Measurements from ENCODE around the gene PTGFRN. TPM values are rescaled to one million over a fixed set of nuclear protein-coding genes. Genes with fewer than 3 reads are reported as not detected.
"Not testable (repeated sequence)": the region's sequence is repeated elsewhere in the genome, so short reads cannot be mapped to it uniquely, and the experiment has no call there.

PTGFRN gene
- polyA plus RNA-seq, 4 donors: 31.1 to 68.1 (median 52.9) TPM

DNA sequence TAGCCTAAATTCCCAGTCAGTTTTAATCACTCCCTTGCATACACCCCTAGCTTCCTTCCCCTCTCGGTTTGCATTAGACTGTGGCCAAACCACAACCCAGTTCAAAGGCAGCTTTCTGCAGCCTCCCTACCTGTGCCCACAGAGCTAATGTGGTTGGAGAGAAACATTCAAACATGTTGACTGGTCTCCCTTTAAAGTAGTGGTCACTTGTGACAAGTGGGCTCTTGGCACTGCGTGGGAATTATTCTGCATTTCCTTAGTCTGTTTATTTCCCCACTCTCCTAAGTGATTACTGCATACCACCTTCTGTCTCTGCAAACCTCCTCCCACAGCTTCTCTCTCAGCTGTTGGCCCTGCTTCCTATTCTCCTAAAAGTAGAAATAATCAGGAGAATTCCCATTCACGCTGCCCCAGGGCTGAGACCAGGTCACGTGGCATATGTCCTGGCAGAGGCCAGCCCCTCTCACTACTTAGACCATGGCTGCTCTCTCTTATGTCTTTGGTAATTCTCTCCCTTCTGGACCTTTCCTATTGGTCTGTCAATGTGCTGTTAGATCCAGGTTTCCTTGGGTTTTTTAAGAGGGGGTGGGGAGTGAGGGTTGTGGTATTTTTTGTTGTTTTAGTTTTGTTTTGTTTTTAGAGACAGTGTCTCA is 53.4 kb downstream of the PTGFRN start:
- no peak for DNase-seq (ENCODE audit: low read depth in 4 of 4, low spot score in 2 of 4)

DNA sequence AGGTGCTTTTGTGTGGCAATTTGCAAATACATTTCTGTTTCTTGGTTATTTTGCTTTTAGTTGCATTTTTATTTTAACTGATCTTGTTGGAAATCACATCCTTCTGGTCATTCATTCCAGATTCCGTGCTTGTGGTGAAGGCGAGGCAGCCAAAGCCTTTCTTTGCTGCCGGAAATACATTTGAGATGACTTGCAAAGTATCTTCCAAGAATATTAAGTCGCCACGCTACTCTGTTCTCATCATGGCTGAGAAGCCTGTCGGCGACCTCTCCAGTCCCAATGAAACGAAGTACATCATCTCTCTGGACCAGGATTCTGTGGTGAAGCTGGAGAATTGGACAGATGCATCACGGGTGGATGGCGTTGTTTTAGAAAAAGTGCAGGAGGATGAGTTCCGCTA is 57.1 kb downstream of the PTGFRN start:
- DNase-seq (ENCODE audit: low read depth in 4 of 4, low spot score in 2 of 4): no peak

DNA sequence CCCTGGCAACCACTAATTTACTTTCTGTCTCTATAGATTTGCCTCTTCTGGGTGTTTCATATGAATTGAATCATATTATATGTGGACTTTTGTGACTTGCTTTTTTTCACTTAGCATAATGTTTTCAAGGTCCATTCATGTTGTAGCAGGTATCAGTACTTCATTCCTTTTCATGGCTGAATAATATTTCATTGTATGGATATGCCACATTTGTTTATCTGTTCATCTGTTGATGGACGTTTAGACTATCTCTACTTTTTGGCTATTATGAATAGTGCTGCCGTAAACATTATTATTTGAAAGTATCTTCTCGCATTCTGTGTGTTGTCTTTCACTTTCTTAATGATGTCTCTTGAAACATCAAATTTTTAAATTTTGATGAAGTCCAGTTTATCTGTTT is 59.0 kb downstream of the PTGFRN start:
- no peak for DNase-seq (ENCODE audit: low read depth in 4 of 4, low spot score in 2 of 4)

DNA sequence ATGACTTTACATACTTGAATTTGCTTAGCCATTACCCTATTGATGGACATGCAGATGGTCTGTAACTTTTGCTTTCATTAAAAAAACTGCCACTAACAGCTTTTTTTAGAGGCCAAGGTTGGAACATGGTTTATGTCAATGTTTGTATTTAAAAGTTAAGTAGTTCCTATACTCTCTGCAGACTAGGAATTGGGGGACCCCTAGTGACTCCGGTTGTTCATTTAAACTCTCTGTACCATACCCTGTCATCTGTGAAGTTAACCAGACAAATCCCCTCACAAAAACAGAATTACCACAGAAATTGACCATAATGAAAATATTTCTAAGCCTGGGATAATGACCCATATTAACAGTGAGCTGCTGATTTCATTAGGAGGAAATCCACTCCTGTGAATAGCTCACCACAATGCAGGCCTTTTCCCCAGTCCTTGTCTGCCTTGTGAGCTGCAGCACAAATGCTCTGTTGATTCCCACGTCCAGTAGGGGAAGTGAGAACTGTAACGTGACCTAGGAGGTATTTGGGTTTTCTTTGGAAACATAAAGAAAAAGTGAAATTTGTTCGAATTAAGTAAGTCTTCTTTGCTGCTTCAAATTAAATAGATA is 61.6 kb downstream of the PTGFRN start:
- no peak for DNase-seq (ENCODE audit: low read depth in 4 of 4, low spot score in 2 of 4)

DNA sequence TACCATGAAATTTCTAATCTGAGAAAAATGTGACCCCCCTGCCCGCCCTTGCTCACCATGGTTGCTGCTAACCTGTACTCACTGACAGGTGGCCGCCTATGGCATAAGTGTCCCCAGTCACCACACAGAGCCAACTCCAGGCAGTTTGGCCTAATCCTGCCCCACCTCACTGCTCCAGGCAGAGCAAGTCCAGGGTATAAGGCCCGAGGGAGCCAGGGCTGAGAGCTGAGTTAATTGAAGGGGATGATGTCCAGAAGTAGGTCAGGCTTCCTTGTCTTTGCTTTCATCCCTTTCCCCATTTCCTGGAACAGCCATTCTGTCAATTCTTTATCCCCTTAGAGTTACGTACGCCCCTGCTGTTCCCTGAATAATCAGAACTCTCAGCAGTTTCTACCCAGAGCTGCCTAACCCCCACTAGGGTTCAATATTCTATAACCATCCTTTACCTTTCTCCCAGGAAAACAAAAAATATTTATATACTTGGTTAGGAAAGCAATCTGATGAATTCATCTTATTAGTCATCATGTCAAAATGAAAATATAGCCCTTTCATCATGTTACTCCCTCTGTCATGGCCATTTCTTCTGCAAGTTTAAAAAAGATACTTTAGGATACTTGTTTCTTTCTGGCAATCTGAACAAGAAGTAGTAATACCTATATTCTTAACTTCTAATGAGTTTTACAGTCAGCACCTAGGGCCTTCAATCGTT is 62.4 kb downstream of the PTGFRN start:
- no peak for DNase-seq (ENCODE audit: low read depth in 4 of 4, low spot score in 2 of 4)

DNA sequence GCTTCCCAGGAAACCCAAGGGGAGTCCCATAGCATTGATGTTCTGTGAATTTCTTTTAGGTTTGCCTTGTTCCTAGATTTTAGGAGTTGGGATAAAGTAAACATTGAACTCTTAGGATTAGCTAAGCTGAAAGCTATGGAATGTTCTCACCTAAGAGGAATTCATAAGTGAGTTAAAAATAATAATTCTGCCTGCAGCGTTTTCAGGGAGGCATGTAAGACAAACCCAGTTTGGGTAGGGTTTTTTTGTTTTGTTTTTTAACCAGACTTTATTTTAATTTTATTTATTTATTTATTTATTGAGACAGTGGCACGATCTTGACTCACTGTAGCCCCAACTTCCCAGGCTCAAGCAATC is 62.9 kb downstream of the PTGFRN start:
- DNase-seq (ENCODE audit: low read depth in 4 of 4, low spot score in 2 of 4): no peak

DNA sequence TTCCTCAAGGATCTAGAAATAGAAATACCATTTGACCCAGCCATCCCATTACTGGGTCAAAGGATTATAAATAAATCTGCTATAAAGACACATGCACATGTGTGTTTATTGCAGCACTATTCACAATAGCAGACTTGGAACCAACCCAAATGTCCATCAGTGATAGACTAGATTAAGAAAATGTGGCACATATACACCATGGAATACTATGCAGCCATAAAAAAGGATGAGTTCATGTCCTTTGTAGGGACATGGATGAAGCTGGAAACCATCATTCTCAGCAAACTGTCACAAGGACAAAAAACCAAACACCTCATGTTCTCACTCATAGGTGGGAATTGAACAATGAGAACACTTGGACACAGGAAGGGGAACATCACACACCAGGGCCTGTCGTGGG is 70.6 kb downstream of the PTGFRN start:
- DNase-seq (ENCODE audit: low read depth in 4 of 4, low spot score in 2 of 4): not testable (repeated sequence)

DNA sequence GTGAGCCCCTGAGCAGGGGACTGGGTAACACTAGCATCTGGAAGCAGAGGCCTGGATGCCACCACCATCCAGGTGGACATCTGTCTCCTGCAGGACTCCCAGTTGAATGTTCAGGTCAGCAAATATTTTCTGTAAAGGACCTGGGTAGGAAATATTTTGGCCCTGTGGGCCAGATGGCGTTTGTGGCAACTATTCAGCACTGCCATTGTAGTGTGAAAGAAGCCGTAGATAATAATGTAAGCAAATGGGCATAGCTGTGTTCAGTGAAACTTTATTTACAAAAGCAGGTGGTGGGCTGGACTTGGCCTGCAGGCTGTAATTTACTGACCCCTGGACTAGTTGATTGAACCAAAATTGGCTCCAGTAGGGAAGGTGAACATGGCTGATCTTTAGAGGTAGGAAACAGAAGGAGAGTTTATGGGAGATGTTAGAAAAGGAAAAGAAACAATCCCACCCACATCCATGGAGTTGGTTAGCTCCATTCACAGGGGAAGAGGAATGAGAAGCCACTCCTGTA is 71.9 kb downstream of the PTGFRN start:
- DNase-seq (ENCODE audit: low read depth in 4 of 4, low spot score in 2 of 4): no peak

DNA sequence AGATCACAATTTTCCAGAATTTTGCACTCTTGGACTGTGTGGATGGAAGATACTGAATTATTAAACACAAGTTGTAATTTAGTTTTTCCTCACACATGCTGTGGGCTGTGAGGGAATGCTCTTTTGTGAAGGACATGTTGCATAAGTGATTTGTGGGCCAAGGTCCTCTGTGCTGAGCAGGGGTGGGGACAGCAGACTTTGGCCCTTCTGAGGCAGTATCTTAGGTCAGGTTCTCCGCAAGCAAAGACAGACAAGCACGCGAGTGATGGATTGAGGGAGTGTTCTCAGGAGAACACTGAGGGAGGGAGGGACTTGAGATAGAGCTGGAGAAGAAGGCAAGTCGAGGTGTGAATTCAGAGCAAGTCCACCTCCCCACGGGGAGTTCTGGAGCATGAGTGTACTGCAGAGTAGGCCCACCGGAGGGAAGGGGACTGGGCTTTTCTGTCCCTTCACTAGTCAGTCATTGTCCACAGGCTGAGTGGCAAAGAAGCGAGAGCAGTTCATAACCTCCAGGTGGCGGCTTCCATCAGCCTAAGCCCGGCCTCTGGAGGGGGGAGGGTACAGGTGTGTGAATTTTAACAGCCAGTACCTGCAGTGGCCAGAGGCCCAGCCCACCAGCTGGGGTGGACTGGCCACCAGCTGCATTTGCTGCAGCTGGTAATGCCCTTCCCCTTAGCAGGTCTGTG is 72.7 kb downstream of the PTGFRN start:
- no peak for DNase-seq (ENCODE audit: low read depth in 4 of 4, low spot score in 2 of 4)

DNA sequence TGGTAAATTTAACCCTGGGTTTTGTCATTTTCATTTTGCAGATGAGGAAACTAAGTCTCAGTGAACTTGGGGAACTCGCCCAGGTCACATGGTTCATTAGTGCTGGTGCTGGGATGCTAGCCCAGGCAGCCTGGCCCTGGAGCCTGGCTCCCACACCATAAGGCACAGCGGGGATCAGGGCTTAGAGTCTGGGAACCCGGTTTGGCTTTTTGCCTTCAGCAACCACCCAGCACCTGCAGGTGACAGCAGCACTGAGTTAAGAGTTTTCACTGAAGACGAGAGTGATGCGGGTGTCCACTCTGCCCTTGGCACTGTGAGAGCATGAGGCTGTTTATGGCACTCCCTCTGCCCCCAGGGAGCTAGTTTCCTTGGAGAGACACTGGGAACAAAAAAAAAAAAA is 73.4 kb downstream of the PTGFRN start:
- no peak for DNase-seq (ENCODE audit: low read depth in 4 of 4, low spot score in 2 of 4)

DNA sequence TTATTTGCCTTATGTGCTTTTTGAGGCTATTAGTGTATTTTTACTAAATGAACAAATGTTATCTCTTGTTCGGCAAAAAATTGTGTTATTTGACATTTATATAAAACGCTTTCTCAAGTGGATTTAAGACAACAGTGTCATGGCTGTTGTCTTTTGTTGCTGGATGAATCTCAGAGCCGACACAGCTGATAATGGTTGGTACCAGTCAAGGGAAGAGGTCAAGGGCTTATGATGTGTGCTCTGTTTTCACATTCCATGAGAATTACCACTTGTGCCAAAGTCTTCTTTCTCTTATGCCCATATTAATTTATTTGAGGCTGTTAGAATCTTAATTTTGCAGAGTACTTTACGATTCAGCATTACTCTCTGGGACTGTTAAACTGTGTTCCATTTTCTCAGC is 74.0 kb downstream of the PTGFRN start:
- DNase-seq (ENCODE audit: low read depth in 4 of 4, low spot score in 2 of 4): no peak

DNA sequence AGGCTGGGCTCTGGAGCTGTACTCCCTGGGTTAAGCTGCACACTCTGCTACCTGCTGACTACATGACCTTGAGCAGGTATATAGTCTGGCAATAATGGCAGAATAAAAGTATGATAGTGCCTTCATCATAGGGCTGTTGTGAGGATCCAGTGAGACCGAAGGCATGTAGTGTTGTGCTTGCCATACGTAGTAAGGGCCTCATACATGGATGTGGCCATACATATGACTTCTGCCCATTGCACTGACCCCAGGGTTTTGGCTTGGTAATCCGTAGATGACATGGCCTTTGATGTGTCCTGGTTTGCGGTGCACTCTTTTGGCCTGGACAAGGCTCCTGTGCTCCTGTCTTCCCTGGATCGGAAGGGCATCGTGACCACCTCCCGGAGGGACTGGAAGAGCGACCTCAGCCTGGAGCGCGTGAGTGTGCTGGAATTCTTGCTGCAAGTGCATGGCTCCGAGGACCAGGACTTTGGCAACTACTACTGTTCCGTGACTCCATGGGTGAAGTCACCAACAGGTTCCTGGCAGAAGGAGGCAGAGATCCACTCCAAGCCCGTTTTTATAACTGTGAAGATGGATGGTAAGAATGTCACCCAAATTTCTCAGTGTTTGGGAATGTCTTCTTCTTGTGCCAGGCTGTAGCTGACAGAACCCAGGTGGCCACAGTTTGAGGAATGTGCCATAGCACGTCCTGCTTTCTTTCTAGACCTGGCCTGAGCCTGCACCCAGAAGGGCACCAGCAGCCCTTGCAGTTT is 74.9 kb downstream of the PTGFRN start:
- DNase-seq (ENCODE audit: low read depth in 4 of 4, low spot score in 2 of 4): no peak

DNA sequence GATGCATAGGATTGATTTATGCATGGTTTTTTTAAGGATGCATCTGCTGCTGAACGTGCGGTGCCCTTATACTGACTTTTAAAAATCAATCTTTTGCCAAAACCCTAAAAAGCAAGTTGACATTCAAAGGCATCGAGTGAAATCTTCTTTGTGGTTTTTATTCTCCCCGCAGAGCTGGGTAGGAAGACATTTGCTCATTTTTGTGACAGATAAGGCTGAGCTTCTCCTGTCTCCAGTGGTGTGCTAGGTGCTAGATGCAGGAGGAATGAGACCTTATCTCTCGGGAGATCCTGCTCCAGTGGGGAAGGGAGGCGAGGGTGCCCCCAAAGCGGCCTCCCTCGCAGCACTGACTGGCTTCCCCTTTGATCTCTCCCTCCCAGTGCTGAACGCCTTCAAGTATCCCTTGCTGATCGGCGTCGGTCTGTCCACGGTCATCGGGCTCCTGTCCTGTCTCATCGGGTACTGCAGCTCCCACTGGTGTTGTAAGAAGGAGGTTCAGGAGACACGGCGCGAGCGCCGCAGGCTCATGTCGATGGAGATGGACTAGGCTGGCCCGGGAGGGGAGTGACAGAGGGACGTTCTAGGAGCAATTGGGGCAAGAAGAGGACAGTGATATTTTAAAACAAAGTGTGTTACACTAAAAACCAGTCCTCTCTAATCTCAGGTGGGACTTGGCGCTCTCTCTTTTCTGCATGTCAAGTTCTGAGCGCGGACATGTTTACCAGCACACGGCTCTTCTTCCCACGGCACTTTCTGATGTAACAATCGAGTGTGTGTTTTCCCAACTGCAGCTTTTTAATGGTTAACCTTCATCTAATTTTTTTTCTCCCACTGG is 76.9 kb downstream of the PTGFRN start:
- no peak for DNase-seq (ENCODE audit: low read depth in 4 of 4, low spot score in 2 of 4)

DNA sequence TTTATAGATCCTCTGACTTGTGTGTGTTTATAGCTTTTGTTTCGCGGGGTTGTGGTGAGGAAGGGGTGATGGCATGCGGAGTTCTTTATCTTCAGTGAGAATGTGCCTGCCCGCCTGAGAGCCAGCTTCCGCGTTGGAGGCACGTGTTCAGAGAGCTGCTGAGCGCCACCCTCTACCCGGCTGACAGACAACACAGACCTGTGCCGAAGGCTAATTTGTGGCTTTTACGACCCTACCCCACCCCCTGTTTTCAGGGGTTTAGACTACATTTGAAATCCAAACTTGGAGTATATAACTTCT is 77.5 kb downstream of the PTGFRN start:
- DNase-seq (ENCODE audit: low read depth in 4 of 4, low spot score in 2 of 4): no peak

DNA sequence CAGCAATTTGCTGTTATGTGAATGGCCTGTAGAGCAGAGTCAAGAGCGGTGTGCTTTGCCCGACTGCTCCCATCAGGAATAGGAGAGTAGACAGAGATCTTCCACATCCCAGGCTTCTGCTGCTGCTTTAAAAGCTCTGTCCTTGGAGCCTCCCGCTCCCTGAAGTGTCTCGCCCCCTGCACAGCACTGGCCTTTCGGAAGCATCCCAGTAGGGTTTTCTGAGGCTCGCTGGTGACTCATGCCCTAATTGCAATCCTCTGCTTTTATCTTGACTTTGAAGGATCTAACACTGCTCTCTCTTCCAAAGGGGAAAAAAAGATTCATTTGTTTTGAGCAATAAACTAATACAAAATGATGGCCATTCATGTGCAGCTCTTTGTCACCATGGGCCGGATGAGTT is 78.5 kb downstream of the PTGFRN start:
- DNase-seq (ENCODE audit: low read depth in 4 of 4, low spot score in 2 of 4): no peak

DNA sequence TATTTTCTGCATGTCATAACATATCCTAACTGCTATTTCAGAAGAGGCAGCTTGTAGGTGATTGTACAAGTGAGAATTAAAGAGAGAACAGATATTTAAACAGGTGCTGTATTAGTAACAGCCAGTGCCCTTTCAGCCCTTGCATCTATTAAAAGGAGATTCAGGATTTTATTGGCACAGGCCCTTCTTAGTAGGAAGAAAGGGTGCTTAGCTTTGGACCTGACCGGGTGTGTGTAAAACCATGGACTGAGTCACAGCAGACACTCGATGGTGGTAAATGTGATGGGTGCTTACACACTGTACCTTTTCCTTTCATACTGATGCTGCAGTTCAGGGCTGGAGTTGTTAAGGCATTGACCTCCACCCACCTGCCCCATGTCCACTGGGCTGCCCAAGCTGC is 79.2 kb downstream of the PTGFRN start:
- DNase-seq (ENCODE audit: low read depth in 4 of 4, low spot score in 2 of 4): no peak

DNA sequence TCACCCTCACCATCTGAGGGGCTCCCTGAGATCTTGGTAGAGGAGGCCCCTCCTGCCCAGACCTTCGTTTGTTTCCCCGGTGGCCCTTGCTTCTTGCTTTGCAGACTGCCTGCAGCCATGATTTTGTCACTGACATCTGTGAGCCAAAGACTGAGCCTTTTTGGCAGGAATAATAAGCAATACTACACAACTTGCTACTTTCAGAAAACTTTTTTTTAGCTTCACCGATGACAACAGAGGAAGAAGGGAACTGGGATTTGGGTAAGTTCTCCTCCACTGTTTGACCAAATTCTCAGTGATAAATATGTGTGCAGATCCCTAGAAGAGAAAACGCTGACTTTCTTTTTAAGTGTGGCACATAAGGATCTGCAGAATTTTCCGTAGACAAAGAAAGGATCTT is 80.1 kb downstream of the PTGFRN start:
- no peak for DNase-seq (ENCODE audit: low read depth in 4 of 4, low spot score in 2 of 4)

DNA sequence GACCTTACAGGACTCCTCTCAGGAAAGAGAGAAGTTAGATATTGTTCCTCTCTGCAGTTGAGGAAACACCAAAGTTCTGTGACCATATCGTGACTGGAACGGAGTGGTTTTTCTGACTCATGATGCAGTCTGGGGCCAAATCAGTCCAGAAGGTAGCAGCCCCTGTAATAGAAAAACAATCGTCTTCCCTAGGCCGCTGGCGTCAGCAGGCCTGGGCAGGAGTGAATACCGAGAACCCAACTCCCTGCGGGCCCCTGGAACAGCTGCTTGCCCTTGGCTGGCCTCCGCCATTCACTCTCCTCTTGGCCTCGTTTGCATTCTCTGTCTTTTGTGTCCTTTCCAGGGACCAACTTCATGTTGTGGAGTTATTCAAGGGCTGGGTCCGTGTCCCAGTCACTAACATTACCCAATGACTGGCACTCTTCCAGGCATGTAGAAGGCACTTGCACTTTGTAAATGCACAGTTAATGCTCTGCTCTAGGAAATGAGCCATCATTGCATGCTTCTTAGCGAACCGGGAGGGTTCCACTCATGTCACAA is 81.0 kb downstream of the PTGFRN start:
- no peak for DNase-seq (ENCODE audit: low read depth in 4 of 4, low spot score in 2 of 4)

DNA sequence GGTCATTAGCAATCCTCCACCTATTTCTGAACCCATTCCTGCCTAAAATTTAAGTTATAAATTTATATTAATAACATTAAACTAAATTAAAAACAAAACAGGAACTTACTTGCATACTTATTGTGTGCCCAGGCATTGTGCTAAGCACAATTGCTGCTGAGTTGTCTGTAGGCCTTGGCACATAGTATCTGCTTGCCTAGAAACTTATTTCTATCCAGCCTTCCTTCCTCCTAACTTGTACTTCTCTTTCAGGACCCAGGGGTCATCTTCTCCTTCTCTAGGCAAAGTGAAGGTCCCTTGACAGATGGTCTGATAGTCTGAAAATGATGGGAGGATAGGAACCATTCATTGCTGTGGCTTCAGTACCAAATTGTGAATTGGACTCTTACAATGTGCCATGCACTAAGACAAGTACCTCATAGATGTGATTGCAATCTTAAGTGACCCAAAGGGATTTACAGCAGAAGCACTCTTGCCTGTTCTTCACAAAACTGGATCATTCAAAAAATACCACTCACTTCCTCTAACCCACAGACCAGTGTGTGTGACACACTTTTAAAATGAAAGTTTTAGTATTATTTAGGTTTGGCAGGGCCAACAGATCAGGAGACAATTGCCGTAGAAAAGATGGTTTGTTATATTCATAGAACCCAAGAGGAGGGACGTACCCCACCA is 81.6 kb downstream of the PTGFRN start:
- DNase-seq (ENCODE audit: low read depth in 4 of 4, low spot score in 2 of 4): no peak
